ENCODE results near the gene BRPF3.

Gene BRPF3

DNA sequence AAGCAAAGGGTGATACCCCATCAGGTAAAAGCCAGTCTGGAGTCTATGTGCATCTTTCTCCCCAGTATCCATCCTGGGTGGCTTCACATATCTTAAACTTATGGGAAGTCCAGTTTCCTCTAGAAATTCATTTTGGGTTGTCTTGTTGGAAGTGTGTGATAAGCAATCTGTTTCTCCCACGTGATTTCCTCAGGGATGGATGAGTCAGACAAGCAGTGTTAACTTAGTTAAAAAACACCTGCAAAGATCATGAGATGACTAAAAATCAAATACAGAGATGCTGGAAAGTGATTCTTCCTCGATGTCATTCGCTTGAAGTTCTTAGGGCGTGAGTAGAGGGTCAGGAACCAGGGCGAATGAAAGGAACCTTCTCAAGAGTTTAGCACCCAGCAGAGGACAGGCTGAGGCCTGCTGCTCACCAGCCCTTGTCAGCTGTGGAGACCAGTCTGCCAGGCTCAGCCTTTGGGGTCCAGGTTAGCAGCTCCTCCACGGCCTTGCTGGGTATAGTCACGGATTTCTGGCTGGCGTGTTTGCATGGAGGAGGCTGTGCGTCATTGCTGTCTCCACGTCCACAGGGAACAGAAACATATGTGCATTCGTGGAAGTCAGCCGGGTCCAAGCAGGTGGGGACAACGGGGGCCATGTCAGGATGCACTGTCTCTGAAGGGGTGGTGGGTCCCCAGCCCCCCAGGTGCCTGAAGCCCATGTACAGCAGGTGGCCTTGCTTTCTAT is 70.5 kb downstream of the BRPF3 start:
- Histone ChIP-seq H3K4me3 (no peak overlapping the region), H3K27ac (no peak overlapping the region)
- TF ChIP-seq, protein P1, sequence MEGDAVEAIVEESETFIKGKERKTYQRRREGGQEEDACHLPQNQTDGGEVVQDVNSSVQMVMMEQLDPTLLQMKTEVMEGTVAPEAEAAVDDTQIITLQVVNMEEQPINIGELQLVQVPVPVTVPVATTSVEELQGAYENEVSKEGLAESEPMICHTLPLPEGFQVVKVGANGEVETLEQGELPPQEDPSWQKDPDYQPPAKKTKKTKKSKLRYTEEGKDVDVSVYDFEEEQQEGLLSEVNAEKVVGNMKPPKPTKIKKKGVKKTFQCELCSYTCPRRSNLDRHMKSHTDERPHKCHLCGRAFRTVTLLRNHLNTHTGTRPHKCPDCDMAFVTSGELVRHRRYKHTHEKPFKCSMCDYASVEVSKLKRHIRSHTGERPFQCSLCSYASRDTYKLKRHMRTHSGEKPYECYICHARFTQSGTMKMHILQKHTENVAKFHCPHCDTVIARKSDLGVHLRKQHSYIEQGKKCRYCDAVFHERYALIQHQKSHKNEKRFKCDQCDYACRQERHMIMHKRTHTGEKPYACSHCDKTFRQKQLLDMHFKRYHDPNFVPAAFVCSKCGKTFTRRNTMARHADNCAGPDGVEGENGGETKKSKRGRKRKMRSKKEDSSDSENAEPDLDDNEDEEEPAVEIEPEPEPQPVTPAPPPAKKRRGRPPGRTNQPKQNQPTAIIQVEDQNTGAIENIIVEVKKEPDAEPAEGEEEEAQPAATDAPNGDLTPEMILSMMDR (IDR thresholded peaks at IDR 0.05), result no peak
- DNase-seq (ENCODE audit: low spot score), result no peak

DNA sequence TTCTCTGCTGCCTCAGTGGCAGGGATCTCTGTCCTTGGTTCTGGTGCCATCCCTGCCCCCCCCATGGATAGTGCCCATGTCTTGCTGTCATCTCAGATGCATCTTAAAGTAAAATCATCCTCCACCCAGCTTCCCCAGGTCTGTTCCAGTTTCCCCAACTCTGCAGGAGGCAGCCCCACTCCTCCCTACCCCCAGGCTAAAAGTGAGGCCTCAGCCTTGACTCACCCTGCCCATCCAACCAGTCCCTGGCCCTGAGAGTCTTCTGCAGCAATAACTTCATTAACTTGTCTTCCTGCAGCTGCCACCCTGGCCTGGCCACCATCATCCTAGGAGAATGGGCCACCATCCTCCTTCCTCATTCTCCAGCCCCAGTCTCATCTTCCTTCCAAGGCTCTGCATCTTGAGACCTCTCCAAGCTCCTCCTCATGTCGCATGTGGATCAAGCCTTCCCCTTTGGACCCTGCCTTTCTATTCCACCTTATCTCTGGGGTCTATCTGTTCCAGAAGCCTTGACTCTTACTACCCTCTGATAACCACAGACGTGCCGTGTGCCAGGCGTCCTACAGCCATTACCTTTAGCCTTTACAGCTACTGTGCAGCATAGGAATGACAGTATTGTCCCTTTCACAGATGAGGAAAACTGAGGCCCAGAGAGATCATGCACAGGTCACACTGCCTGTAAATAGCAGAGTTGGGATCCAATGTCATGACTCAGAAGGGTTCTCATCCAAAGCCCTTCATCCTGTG is 71.4 kb downstream of the BRPF3 start:
- DNase-seq (ENCODE audit: low spot score), result no peak
- TF ChIP-seq, protein P1 (IDR thresholded peaks at IDR 0.05), result no peak
- no peak overlapping the region for H3K4me3 ChIP-seq
- no peak overlapping the region for H3K27ac ChIP-seq

DNA sequence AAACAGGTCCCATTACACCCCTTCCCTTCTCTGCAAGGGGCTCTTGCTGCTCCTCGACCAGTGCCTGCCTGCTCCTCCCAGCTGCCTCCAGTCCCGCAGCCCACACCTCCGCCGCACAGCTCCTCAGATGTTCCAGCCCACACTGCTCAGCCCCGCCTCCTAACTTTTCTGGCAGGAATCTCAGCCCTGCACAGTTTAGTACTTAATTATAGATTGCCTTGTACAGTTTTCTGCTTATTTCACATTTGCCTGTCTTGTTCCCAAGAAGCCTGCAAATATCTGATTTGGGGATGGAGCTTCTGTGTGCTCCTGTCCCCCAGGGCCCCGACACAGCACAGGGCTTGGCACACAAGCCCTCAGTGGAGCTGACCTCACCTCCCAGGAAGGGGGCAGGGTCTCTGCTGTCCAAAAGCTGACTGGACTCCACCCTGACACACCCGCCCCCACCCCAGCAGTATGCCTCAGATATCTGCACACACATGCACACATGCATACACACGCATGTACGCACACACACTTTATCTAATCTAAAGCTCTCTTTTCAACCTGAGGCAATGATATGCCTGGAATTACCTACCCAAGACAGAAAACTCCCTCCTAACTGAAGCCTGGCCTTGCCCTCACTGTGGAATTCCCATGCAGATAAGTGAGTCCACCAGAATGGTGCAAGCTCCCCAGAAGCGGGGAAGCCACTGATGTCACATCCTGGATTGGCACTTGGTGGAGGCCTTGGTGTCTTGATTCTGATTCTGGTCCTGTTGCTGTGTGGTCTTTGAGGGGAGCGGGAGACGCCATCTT is 72.1 kb downstream of the BRPF3 start:
- TF ChIP-seq, protein P1 (IDR thresholded peaks at IDR 0.05), result no peak
- H3K4me3 ChIP-seq, result no peak overlapping the region
- DNase-seq (ENCODE audit: low spot score), result no peak
- no peak overlapping the region for H3K27ac ChIP-seq

DNA sequence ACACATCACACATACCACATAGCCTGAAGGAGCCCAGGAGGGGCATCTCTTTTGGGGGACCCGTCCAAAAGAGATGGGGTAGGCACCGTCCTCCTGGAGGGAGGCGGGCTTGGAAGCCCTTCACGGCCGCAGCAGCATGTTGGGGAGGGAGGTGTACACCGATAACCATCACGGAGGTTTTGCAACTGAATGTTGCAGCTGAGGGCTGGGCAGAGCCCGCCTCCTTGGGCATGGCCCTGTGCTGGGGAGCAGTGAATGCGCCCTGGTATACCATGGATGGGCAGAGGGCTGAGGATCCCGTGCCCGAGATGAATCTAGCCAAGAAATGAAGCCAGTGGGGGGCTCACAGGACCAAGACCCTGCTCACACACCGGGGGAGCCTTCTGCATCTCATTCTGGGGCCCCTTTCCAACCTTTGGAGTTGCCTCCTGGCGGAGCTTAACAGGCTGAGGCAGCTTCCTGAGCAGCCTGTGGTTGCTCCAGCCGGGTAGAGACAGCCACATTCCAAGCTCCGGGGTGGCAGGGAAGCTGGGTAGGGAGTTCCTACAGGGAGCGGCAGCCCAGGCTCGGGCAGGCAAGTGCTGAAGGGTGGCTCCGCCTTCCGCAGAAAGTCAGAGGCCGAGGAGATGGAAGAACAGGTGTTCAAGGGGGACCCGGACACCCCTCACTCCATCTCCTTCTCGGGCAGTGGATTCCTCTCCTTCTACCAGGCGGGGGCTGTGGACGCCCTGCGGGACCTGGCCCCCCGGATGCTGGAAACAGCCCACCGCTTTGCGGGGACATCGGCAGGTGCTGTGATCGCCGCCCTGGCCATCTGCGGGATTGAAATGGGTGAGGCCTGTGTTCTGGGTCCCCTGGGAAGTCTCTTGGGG is 73.5 kb downstream of the BRPF3 start, which contains the start of gene PNPLA1:
PNPLA1 (plus strand) TSS at position 227 of the 872 bp plus-strand sequence; CDS start at position 627, 400 bp downstream.
- TF ChIP-seq, protein P1 (IDR thresholded peaks at IDR 0.05), result no peak
- no peak within 1 kb of the TSS for H3K27ac ChIP-seq
- no peak for DNase-seq (ENCODE audit: low spot score)
- no peak within 1 kb of the TSS for H3K4me3 ChIP-seq

DNA sequence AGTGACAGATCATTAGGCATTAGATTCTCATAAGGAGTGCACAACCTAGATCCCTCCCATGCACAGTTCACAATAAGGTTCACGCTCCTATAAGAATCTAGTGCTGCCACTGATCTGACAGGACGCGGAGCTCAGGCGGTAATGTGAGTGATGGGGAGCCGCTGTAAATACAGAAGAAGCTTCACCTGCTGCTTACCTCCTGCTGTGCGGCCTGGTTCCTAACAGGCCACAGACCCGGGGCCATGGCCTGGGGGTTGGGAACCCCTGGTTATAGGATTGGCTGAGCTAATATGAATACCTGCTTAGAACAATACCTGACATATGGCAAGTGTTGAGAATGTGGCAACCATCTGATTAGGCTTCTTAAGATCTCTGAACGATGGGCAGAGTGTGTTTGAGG is 75.7 kb downstream of the BRPF3 start:
- DNase-seq (ENCODE audit: low spot score), result no peak
- TF ChIP-seq, protein P1 (IDR thresholded peaks at IDR 0.05), result no peak
- Histone ChIP-seq H3K27ac (no peak overlapping the region), H3K4me3 (no peak overlapping the region)

DNA sequence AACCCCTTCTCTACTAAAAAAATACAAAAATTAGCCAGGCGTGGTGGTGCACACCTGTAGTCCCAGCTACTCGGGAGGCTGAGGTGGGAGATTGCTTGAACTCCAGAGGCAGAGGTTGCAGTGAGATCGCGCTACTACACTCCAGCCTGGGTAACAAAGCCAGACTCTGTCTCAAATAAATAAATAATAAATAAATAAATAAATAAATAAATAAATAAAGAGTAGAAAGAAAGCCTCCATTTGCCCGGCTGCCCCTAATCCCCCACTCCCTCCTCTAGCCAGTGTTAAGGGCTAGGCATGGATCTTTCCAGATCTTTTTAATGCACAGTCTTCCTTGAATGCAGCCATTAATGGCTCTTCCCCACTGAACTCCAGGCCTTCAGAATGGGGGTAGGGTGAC is 76.5 kb downstream of the BRPF3 start:
- TF ChIP-seq, protein P1 (IDR thresholded peaks at IDR 0.05), result no peak
- no peak for DNase-seq (ENCODE audit: low spot score)
- H3K27ac ChIP-seq, result no peak overlapping the region
- H3K4me3 ChIP-seq, result no peak overlapping the region

Data from coronary artery (tissue), 2 donors.